Activated T-cell treated with anti-CD3 and anti-CD28 coated beads for 24 hours (primary cell): ENCODE data around the gene CBY1.
"Not testable (repeated sequence)": the region's sequence is repeated elsewhere in the genome, so short reads cannot be mapped to it uniquely, and the experiment has no call there.

Source experiments
- DNase-seq: peaks from one replicate; pipeline ENCODE4 v3.0.0-alpha.2; 2020; ENCODE audit warnings: low read depth

The CBY1 gene

GRCh38 chr22:38656256-38657044 lies at the start of gene CBY1, which contains the start of gene FAM227A:
Gene CBY1 (plus strand): TSS chr22:38656638. CDS start chr22:38668055, 11,417 bp downstream.
Gene FAM227A (minus strand): TSS chr22:38656392. CDS start chr22:38650168, 6,224 bp downstream.
- DNase-seq = peak; percentile 80

- DNase-seq = no peak
Observed at GRCh38 chr22:38607680-38608079, 48.8 kb upstream of the CBY1 start.

- no peak for DNase-seq
Observed at GRCh38 chr22:38608992-38609750, 47.3 kb upstream of the CBY1 start.

GRCh38 chr22:38610234-38610633 lies 46.2 kb upstream of the CBY1 start:
- no peak for DNase-seq

GRCh38 chr22:38611559-38611958 lies 44.9 kb upstream of the CBY1 start:
- no peak for DNase-seq

- no peak for DNase-seq
Observed at GRCh38 chr22:38612217-38613006, 44.0 kb upstream of the CBY1 start.

GRCh38 chr22:38613588-38613987 lies 42.9 kb upstream of the CBY1 start:
- no peak for DNase-seq

- DNase-seq = no peak
Observed at GRCh38 chr22:38614332-38615063, 41.9 kb upstream of the CBY1 start.

GRCh38 chr22:38615064-38615405 lies 41.4 kb upstream of the CBY1 start:
- not testable (repeated sequence) for DNase-seq

GRCh38 chr22:38618258-38618657 lies 38.2 kb upstream of the CBY1 start:
- no peak for DNase-seq

- no peak for DNase-seq
Observed at GRCh38 chr22:38618682-38619081, 37.8 kb upstream of the CBY1 start.

GRCh38 chr22:38623351-38623750 lies 33.1 kb upstream of the CBY1 start:
- no peak for DNase-seq

GRCh38 chr22:38628444-38628843 lies 28.0 kb upstream of the CBY1 start:
- no peak for DNase-seq

- DNase-seq = no peak
Observed at GRCh38 chr22:38629108-38629507, 27.3 kb upstream of the CBY1 start.

- DNase-seq = no peak
Observed at GRCh38 chr22:38631724-38632123, 24.7 kb upstream of the CBY1 start.

GRCh38 chr22:38632528-38632927 lies 23.9 kb upstream of the CBY1 start:
- no peak for DNase-seq

GRCh38 chr22:38638216-38638615 lies 18.2 kb upstream of the CBY1 start:
- no peak for DNase-seq

GRCh38 chr22:38638728-38639127 lies 17.7 kb upstream of the CBY1 start:
- DNase-seq = no peak

GRCh38 chr22:38641476-38642040 lies 14.9 kb upstream of the CBY1 start:
- DNase-seq = no peak

GRCh38 chr22:38644245-38644644 lies 12.2 kb upstream of the CBY1 start:
- DNase-seq = not testable (repeated sequence)

- DNase-seq = no peak
Observed at GRCh38 chr22:38645430-38645829, 11.0 kb upstream of the CBY1 start.
